ENCODE data around the gene USP32. TPM values are rescaled to one million over a fixed set of nuclear protein-coding genes. Genes with fewer than 3 reads are reported as not detected.
"Not testable (repeated sequence)": the region's sequence is repeated elsewhere in the genome, so short reads cannot be mapped to it uniquely, and the experiment has no call there.

The USP32 gene
- total and polyA plus RNA-seq, 4 experiments from 2014 or later, result 2.6 to 36.2 (median 20.4) TPM

- CTCF ChIA-PET (ENCODE audit: partially characterized antibody); H3K27me3 ChIP-seq (ENCODE audit: insufficient read depth, low read length); DNase-seq; H3K4me1 ChIP-seq (ENCODE audit: insufficient read depth, low read length); H3K9me3 Mint-ChIP-seq; POLR2A ChIA-PET (ENCODE audit: partially characterized antibody); H3K27me3 Mint-ChIP-seq; H3K4me3 ChIP-seq (ENCODE audit: low read length in 2 of 2); H3K4me1 Mint-ChIP-seq; H3K36me3 ChIP-seq (ENCODE audit: insufficient read depth, low read length); H3K27ac Mint-ChIP-seq; H3K4me3 Mint-ChIP-seq; intact Hi-C loops (cut with micrococcal nuclease); H3K27ac ChIP-seq (ENCODE audit: low read depth, low read length); H3K9me3 ChIP-seq (ENCODE audit: control insufficient read depth in 1 of 2, low read length in 2 of 2): not testable (repeated sequence)
- H3K36me3 Mint-ChIP-seq, result peaks cover 11 to 30% of the 10 kb centered on the region in 2 donors
Observed at GRCh38 chr17:60176763-60177162, 215.2 kb downstream of the USP32 start.

GRCh38 chr17:60174767-60175166 is 217.2 kb downstream of the USP32 start:
- H3K27ac ChIP-seq (ENCODE audit: low read depth, low read length); H3K4me3 ChIP-seq (ENCODE audit: low read length in 2 of 2); H3K9me3 ChIP-seq (ENCODE audit: control insufficient read depth in 1 of 2, low read length in 2 of 2); DNase-seq; intact Hi-C loops (cut with micrococcal nuclease); H3K9me3 Mint-ChIP-seq; H3K27me3 Mint-ChIP-seq; H3K27ac Mint-ChIP-seq; H3K27me3 ChIP-seq (ENCODE audit: insufficient read depth, low read length); POLR2A ChIA-PET (ENCODE audit: partially characterized antibody); H3K4me3 Mint-ChIP-seq; H3K36me3 ChIP-seq (ENCODE audit: insufficient read depth, low read length): not testable (repeated sequence)
- Mint-ChIP-seq H3K4me1 (peaks cover 7 to 16% (median 11%) of the 10 kb centered on the region in 4 donors), H3K36me3 (peaks cover 0 to 13% of the 10 kb centered on the region in 2 donors)
- peaks cover 14% of the 10 kb centered on the region for H3K4me1 ChIP-seq (ENCODE audit: insufficient read depth, low read length)
- CTCF ChIA-PET (ENCODE audit: partially characterized antibody), result interaction anchor here (0.8 kb wide), 1 partner anchor 37 kb away, joined by 4 read pairs; no protein-coding TSS in a partner anchor

GRCh38 chr17:60174035-60174434 is 217.9 kb downstream of the USP32 start:
- DNase-seq, result no peak
- Mint-ChIP-seq H3K4me3 (no peak overlapping the region), H3K27me3 (no peaks in the 10 kb centered on the region), H3K36me3 (peaks cover 0 to 8% of the 10 kb centered on the region in 2 donors), H3K9me3 (no peaks in the 10 kb centered on the region), H3K4me1 (peaks cover 7 to 18% (median 13%) of the 10 kb centered on the region in 4 donors), H3K27ac (peak overlapping the region in 4 of 7 donors; percentile 4 to 67 (median 44))
- Histone ChIP-seq H3K36me3 (ENCODE audit: insufficient read depth, low read length) (no peaks in the 10 kb centered on the region), H3K4me3 (ENCODE audit: low read length in 2 of 2) (no peak overlapping the region), H3K4me1 (ENCODE audit: insufficient read depth, low read length) (peaks cover 14% of the 10 kb centered on the region), H3K27me3 (ENCODE audit: insufficient read depth, low read length) (no peaks in the 10 kb centered on the region), H3K9me3 (ENCODE audit: control insufficient read depth in 1 of 2, low read length in 2 of 2) (no peaks in the 10 kb centered on the region), H3K27ac (ENCODE audit: low read depth, low read length) (no peak overlapping the region)
- intact Hi-C loops (cut with micrococcal nuclease), result no loop called here
- ChIA-PET POLR2A (ENCODE audit: partially characterized antibody) (no interaction called here), CTCF (ENCODE audit: partially characterized antibody) (no interaction called here)

DNA sequence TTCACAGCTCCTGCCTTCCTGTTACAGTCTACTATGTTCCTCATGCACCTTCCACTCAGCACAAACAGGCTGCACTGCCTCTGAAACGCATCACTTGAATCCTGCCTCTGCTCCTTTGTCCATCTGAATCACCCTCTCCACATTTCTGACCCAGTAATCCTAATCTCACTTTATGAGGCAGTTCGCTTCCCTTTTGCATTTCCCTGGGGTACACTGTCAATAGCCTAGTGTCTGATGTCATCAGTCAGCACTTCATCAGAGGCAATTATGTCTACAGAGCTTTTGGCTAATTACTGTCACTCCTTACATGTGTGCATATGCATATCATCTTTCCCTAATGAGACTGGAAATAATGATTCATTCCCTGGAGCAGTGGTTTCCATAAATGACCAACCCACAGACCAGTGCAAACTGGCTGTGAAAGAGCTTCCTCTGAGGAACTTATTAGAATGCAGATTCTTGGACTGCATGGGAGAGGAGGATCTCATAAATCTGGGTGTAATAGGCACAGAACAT is 218.6 kb downstream of the USP32 start:
- no peaks in the 10 kb centered on the region for H3K36me3 ChIP-seq (ENCODE audit: insufficient read depth, low read length)
- no peak overlapping the region for H3K27ac ChIP-seq (ENCODE audit: low read depth, low read length)
- DNase-seq, result no peak
- no peaks in the 10 kb centered on the region for H3K9me3 Mint-ChIP-seq
- no peak overlapping the region for H3K4me3 ChIP-seq (ENCODE audit: low read length in 2 of 2)
- H3K4me1 Mint-ChIP-seq, result peaks cover 7 to 18% (median 13%) of the 10 kb centered on the region in 4 donors
- H3K27me3 Mint-ChIP-seq, result no peaks in the 10 kb centered on the region
- ChIA-PET CTCF (ENCODE audit: partially characterized antibody) (no interaction called here), POLR2A (ENCODE audit: partially characterized antibody) (no interaction called here)
- no peaks in the 10 kb centered on the region for H3K27me3 ChIP-seq (ENCODE audit: insufficient read depth, low read length)
- H3K36me3 Mint-ChIP-seq, result peaks cover 0 to 3% of the 10 kb centered on the region in 2 donors
- intact Hi-C loops (cut with micrococcal nuclease), result no loop called here
- H3K4me1 ChIP-seq (ENCODE audit: insufficient read depth, low read length), result peaks cover 14% of the 10 kb centered on the region
- H3K9me3 ChIP-seq (ENCODE audit: control insufficient read depth in 1 of 2, low read length in 2 of 2), result no peaks in the 10 kb centered on the region
- H3K27ac Mint-ChIP-seq, result peak overlapping the region in 2 of 7 donors; percentile 4 to 9
- H3K4me3 Mint-ChIP-seq, result no peak overlapping the region

DNA sequence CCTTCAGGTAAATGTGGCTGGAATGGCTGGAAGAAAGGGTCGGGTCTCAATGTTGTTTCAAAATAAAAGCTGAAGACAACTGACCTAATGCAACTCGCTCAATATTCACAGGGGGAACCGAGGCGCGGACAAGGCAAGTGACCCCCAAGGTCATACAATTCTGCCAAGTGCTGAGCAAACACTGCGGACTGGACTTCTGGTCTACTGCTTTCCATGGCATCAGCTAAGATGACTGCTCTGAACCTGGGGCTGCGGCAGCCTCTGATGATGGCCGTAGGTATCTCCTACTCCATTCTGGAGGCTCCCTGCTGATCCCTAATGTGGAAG is 220.2 kb downstream of the USP32 start:
- peaks cover 9 to 19% (median 15%) of the 10 kb centered on the region in 4 donors for H3K4me1 Mint-ChIP-seq
- H3K27ac Mint-ChIP-seq, result no peak overlapping the region
- POLR2A ChIA-PET (ENCODE audit: partially characterized antibody), result no interaction called here
- peaks cover 0 to 2% of the 10 kb centered on the region in 2 donors for H3K36me3 Mint-ChIP-seq
- H3K36me3 ChIP-seq (ENCODE audit: insufficient read depth, low read length), result no peaks in the 10 kb centered on the region
- no peak overlapping the region for H3K4me3 Mint-ChIP-seq
- no peaks in the 10 kb centered on the region for H3K27me3 ChIP-seq (ENCODE audit: insufficient read depth, low read length)
- CTCF ChIA-PET (ENCODE audit: partially characterized antibody), result no interaction called here
- peaks cover 14% of the 10 kb centered on the region for H3K4me1 ChIP-seq (ENCODE audit: insufficient read depth, low read length)
- intact Hi-C loops (cut with micrococcal nuclease), result no loop called here
- no peak overlapping the region for H3K27ac ChIP-seq (ENCODE audit: low read depth, low read length)
- no peak overlapping the region for H3K4me3 ChIP-seq (ENCODE audit: low read length in 2 of 2)
- H3K9me3 Mint-ChIP-seq, result no peaks in the 10 kb centered on the region
- no peaks in the 10 kb centered on the region for H3K9me3 ChIP-seq (ENCODE audit: control insufficient read depth in 1 of 2, low read length in 2 of 2)
- H3K27me3 Mint-ChIP-seq, result no peaks in the 10 kb centered on the region
- no peak for DNase-seq

- Histone ChIP-seq H3K27me3 (ENCODE audit: insufficient read depth, low read length) (no peaks in the 10 kb centered on the region), H3K36me3 (ENCODE audit: insufficient read depth, low read length) (no peaks in the 10 kb centered on the region), H3K4me1 (ENCODE audit: insufficient read depth, low read length) (peaks cover 16% of the 10 kb centered on the region), H3K27ac (ENCODE audit: low read depth, low read length) (no peak overlapping the region), H3K4me3 (ENCODE audit: low read length in 2 of 2) (no peak overlapping the region), H3K9me3 (ENCODE audit: control insufficient read depth in 1 of 2, low read length in 2 of 2) (no peaks in the 10 kb centered on the region)
- Mint-ChIP-seq H3K27me3 (no peaks in the 10 kb centered on the region), H3K4me3 (no peak overlapping the region), H3K27ac (peak overlapping the region in 5 of 7 donors; percentile 42 to 80 (median 70)), H3K9me3 (no peaks in the 10 kb centered on the region), H3K36me3 (no peaks in the 10 kb centered on the region), H3K4me1 (peaks cover 11 to 23% (median 18%) of the 10 kb centered on the region in 4 donors)
- ChIA-PET CTCF (ENCODE audit: partially characterized antibody) (interaction anchor here (0.8 to 1.4 kb wide), 4 partner anchors 20 to 31 kb away, joined by 3 read pairs; no protein-coding TSS in a partner anchor), POLR2A (ENCODE audit: partially characterized antibody) (interaction anchor here (1.1 kb wide), 1 partner anchor 221 kb away, joined by 3 read pairs; the partner anchor contains the start of gene USP32)
- intact Hi-C loops (cut with micrococcal nuclease), result no loop called here
- no peak for DNase-seq
Observed at GRCh38 chr17:60170835-60171752, 220.8 kb downstream of the USP32 start.
